Skeletal muscle tissue (tissue), 4 donors: ENCODE results near the gene ADAMTS14. TPM values are rescaled to one million over a fixed set of nuclear protein-coding genes. Genes with fewer than 3 reads are reported as not detected.

ENCODE experiments used
- H3K27ac ChIP-seq: one replicate; pipeline ENCODE4 v1.7.0; 2013; ENCODE audit warnings: mild to moderate bottlenecking, low read depth, low read length, inconsistent platforms
- H3K27me3 ChIP-seq, 3 donors: one replicate each; pipeline ENCODE4 v1.7.0; 2013; ENCODE audit warnings: low read length in 3 of 3; ENCODE audit not compliant: control insufficient read depth in 3 of 3, insufficient read depth in 3 of 3
- H3K36me3 ChIP-seq, 3 donors: one replicate each; pipeline ENCODE4 v1.7.0; 2013; ENCODE audit warnings: low read length in 3 of 3; ENCODE audit not compliant: control insufficient read depth in 3 of 3, insufficient read depth in 3 of 3
- H3K4me1 ChIP-seq, 3 donors: one replicate each; pipeline ENCODE4 v1.7.0; 2013; ENCODE audit warnings: low read length in 3 of 3, mild to moderate bottlenecking in 3 of 3; ENCODE audit not compliant: control insufficient read depth in 3 of 3, insufficient read depth in 3 of 3
- H3K4me3 ChIP-seq, 3 donors: one replicate each; pipeline ENCODE4 v1.7.0; 2013; ENCODE audit warnings: low read length in 3 of 3
- H3K9ac ChIP-seq, 3 donors: one replicate each; pipeline ENCODE4 v1.7.0; 2013; ENCODE audit warnings: low read length in 3 of 3, mild to moderate bottlenecking in 3 of 3, moderate library complexity in 2 of 3, low read depth in 1 of 3
- H3K9me3 ChIP-seq, 3 donors: one replicate each; pipeline ENCODE4 v1.7.0; 2013; ENCODE audit warnings: low read length in 3 of 3; ENCODE audit not compliant: control insufficient read depth in 3 of 3
- total RNA-seq: library from RNA; depleted of rRNA; stranded (reverse); fragments of >200 nt; gene quantifications from one replicate; pipeline ENCODE4 v1.2.3, GENCODE V29; 2014
- donor health status: Osteomylitis.

The ADAMTS14 gene
- total RNA-seq, 1 donor from 2014 or later: 5.7 TPM

DNA sequence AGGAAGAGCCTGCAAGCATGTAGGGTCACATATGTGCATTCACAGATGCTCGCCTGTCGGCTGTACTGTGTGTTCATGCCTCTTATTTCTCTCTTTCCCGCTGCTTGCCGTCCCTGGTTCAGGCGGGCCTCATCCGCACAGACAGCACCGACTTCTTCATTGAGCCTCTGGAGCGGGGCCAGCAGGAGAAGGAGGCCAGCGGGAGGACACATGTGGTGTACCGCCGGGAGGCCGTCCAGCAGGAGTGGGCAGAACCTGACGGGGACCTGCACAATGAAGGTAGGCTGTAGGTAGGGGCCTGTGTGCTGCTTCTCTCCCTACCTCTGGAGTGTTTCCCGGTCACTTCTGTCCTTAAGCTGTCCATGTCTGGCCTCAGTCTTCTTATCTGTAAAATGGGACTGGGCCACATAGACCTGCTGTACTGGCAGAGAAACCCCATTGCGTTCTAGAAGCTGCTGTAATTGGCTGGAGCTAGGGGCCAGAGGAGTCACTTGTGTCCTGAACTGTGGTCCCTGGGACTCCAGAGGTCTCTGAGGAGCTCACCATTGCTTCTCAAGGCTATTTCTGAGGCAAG, 30.0 kb downstream of the ADAMTS14 start:
- no peaks in the 10 kb centered on the region for H3K27me3 ChIP-seq
- no peak overlapping the region for H3K4me3 ChIP-seq
- no peak overlapping the region for H3K9ac ChIP-seq
- H3K9me3 ChIP-seq: no peaks in the 10 kb centered on the region
- no peak overlapping the region for H3K27ac ChIP-seq
- no peaks in the 10 kb centered on the region for H3K36me3 ChIP-seq
- H3K4me1 ChIP-seq: no peaks in the 10 kb centered on the region

DNA sequence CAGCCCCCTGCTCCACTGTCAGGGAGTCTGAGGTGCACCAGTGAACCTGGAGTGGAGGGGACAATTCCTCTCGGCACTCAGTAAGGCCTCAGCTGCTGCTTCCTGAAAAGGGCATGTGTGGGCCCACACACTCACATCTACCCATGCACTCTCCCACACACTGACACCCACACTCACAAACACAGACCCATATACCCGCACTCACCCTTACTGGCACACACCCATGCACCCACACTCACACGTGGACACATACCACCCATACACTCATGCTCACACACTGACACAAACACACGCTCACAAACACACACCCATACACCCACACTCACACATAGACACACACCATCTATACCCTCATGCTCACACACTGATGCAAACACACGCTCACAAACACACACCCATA, 31.9 kb downstream of the ADAMTS14 start:
- H3K27me3 ChIP-seq: no peaks in the 10 kb centered on the region
- no peaks in the 10 kb centered on the region for H3K36me3 ChIP-seq
- no peak overlapping the region for H3K27ac ChIP-seq
- H3K9me3 ChIP-seq: no peaks in the 10 kb centered on the region
- H3K4me3 ChIP-seq: no peak overlapping the region
- H3K9ac ChIP-seq: no peak overlapping the region
- H3K4me1 ChIP-seq: no peaks in the 10 kb centered on the region

DNA sequence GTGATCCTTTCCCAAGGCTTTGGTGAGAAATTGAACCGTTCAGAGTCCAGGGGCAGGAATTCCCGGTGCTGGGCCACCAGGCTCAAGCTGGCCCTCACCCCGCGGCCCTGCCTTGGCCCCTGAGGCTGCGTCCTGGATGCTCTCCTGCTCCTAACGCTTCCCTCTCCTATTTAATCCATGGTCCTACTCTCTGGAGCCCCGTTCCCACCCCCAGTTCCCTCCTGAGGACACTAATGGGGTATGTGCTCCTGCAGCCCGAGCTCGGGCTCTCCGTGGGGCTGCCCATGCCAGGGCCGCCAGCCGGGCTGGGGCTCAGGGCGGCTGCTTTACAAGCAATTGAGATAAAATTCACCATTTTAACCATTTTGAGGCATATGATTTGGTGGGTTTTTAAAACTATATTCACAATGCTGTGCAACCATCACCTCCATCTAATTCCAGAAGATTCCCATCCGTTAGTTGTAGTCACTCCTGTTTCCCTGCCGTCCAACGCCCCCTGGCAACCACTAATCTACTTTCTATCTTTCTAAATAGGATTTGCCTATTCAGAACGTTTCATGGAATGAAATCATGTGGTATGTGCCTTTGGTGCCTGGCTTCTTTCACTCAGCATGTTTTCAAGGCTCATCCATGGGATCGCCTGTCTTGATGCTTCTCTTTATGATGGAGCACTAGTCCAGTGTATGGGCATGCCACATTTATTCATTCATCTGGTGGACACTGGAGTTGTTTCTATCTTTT, 33.0 kb downstream of the ADAMTS14 start:
- Histone ChIP-seq H3K4me3 (no peak overlapping the region), H3K36me3 (no peaks in the 10 kb centered on the region), H3K4me1 (no peaks in the 10 kb centered on the region), H3K27me3 (no peaks in the 10 kb centered on the region), H3K9ac (no peak overlapping the region), H3K27ac (no peak overlapping the region), H3K9me3 (no peaks in the 10 kb centered on the region)

DNA sequence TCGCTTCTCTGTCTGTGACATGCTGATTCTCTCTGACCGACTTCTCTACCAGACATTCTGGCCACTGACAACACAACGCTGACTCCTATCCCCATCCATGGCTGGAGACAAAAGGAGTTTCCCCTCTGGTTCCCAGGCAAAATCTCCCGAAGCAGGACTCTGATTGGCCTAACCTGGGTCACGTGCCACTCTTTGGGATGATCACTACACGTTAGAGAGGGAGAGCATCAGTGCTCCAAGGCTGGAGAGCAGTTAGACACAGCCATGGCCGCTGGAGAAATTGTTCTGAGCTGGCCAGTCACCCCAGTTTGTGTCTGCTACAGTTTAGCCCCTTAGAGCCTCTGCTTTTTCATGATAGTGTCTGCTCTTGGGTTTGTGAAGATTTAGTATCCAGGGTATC, 38.9 kb downstream of the ADAMTS14 start:
- Histone ChIP-seq H3K9ac (no peak overlapping the region), H3K4me1 (peaks cover under 1 to 6% (median 6%) of the 10 kb centered on the region in 3 donors), H3K9me3 (no peaks in the 10 kb centered on the region), H3K4me3 (no peak overlapping the region), H3K27me3 (peaks cover 0 to 3% (median 0%) of the 10 kb centered on the region in 3 donors), H3K36me3 (no peaks in the 10 kb centered on the region), H3K27ac (no peak overlapping the region)

DNA sequence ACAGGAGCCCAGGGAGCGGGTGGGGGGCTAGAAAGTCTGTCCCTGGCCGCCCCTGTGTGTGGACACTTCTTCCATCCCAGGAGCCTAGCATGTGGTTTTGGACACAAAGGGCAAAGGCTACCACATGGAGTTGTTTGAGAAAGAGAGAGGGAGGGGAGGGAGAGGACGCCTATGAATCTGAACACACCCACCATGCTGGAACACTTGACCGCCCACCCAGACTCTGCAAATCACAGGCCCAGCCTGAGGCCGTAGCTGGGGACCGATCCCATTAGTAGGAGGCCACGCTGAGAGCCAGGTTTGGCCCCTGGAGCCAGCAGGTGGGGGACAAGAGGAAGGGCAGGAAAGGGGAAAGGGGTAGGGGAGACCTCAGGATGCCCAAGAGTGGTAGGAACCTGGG, 39.6 kb downstream of the ADAMTS14 start:
- peaks cover 3 to 12% (median 8%) of the 10 kb centered on the region in 3 donors for H3K4me1 ChIP-seq
- H3K9ac ChIP-seq: no peak overlapping the region
- H3K27ac ChIP-seq: no peak overlapping the region
- no peaks in the 10 kb centered on the region for H3K9me3 ChIP-seq
- no peak overlapping the region for H3K4me3 ChIP-seq
- H3K27me3 ChIP-seq: peaks cover 0 to 3% (median 0%) of the 10 kb centered on the region in 3 donors
- no peaks in the 10 kb centered on the region for H3K36me3 ChIP-seq

DNA sequence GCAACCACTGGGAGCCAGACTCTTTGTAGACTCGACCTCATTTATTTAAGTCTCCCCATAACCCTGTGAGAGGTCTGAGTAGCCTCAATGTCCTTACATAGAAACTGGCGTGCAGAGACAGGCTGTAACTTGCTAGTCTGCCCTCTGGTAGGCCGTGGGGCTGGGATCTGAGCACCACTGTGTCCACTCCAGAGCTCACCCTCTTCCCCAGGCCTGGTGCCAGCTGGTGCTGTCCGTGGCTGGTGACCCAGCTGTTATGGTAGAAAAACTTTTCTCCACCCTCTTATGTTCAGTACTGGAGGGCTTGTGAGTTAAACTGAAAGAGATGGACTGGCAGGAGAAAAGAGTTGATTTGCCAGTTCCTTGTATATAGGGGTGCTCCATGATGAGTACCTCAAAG, 41.9 kb downstream of the ADAMTS14 start:
- H3K36me3 ChIP-seq: no peaks in the 10 kb centered on the region
- H3K9me3 ChIP-seq: no peaks in the 10 kb centered on the region
- no peak overlapping the region for H3K27ac ChIP-seq
- peaks cover 0 to 3% (median 0%) of the 10 kb centered on the region in 3 donors for H3K27me3 ChIP-seq
- peaks cover 3 to 12% (median 8%) of the 10 kb centered on the region in 3 donors for H3K4me1 ChIP-seq
- no peak overlapping the region for H3K4me3 ChIP-seq
- no peak overlapping the region for H3K9ac ChIP-seq

DNA sequence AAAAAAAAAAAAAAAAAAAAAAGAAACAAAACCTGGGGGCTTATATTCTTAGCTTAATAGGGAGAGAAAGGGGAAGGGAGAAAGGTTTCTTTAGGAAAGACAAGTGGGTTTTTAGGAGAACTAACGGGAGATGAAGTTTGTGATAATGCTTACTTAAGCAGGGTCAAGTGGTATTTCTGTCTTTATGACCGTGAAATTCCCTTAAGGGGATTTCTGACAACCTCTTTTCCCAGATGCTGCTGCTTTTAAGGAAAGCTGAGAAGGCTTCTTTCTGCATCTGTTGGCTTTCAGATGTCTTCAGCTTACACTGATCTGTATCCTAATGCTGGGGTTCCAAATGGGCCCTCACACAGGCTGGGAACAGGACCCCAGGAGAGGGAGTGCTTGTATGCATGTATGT, 42.6 kb downstream of the ADAMTS14 start:
- Histone ChIP-seq H3K27me3 (peaks cover 0 to 3% (median 0%) of the 10 kb centered on the region in 3 donors), H3K4me3 (no peak overlapping the region), H3K27ac (no peak overlapping the region), H3K36me3 (no peaks in the 10 kb centered on the region), H3K4me1 (peaks cover 3 to 12% (median 8%) of the 10 kb centered on the region in 3 donors), H3K9ac (no peak overlapping the region), H3K9me3 (no peaks in the 10 kb centered on the region)

DNA sequence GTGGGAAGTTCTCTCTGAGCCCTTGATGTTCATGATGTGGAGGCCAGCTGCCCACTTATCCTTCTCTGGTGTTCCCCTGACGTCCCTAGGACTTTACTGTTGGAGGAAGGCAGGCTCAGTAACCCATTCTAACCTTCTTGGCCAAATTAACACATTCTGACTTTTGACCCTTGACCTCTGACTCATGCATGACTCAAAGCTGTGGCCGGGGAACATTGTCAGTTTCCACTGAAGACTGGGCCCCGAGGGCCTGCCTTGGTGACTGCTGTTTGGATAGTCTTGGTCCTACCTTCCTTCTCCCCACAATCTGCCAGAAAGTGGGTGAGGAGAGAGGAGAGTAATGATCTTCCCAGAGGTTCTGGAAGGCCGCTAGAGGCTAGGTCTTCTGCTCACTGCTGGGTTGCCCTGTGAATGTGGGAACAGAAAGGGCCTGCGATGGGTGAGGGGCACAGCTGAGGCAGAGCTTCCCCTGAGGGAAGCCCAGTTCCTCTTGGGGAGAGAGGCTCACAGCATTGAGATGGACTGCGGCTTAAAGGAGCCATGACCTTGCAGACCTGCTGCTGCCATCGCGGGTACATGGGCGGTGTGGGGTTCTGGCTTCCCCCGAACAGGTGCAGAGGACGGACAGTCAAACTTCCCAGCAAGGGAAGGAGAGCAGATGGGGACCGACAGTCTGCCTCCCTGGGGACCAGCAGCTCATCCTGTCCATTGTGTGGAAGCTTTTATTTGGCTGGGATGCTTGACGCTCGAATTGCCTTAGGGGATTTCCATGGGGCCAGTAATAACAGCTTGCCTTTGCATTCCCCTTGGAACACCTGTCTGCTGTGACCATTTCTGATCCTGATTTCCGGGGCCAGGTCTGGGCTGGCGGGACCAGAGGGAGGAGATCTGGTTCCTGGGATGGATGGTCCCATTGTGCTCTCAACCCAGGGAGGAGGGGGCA, 43.8 kb downstream of the ADAMTS14 start:
- Histone ChIP-seq H3K9me3 (no peaks in the 10 kb centered on the region), H3K36me3 (no peaks in the 10 kb centered on the region), H3K4me3 (no peak overlapping the region), H3K27ac (no peak overlapping the region), H3K27me3 (peaks cover 0 to 3% (median 0%) of the 10 kb centered on the region in 3 donors), H3K4me1 (peaks cover 3 to 12% (median 8%) of the 10 kb centered on the region in 3 donors), H3K9ac (no peak overlapping the region)

DNA sequence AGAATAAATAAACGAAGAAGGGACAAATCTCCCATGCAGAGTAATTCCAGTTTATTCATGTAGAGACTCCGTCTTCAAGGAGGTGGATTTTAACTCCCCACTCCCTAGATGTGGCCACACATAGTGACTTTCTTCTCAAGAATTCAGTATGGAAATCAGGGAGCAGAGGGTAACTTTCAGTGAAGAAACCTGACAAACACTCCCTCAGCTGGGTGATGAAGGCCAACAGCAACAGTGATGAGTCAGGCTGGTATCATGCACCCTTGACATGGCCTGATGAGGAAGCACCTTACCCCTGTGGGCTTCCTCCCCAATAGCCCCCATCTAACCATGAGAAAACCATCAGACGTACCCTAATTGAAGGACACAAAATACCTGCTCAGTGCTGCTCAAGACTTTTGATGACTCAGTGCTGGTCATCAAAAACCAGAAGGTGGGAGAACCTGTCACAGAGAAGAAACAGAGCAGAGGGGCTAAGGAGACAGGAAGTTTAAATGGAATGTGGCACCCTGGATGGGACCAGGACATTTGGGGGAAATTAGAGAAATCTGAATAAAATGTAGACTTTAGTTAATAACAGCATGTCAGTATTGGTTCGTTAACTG, 50.6 kb downstream of the ADAMTS14 start:
- Histone ChIP-seq H3K36me3 (no peaks in the 10 kb centered on the region), H3K27ac (no peak overlapping the region), H3K9me3 (no peaks in the 10 kb centered on the region), H3K27me3 (no peaks in the 10 kb centered on the region), H3K4me1 (peaks cover 0 to 8% (median 0%) of the 10 kb centered on the region in 3 donors), H3K4me3 (no peak overlapping the region), H3K9ac (no peak overlapping the region)
